Activated gamma-delta T cell treated with anti-CD3 and anti-CD28 coated beads, Interleukin-2, amount 50 U/mL, for 16 hours (primary cell): Measurements from ENCODE around the gene SPTBN1.

Experiments
- DNase-seq: peaks from one replicate; pipeline ENCODE4 v3.0.0-alpha.2; 2020; ENCODE audit warnings: low read depth

Gene SPTBN1

GRCh38 chr2:54610700-54611099 is 154.6 kb downstream of the SPTBN1 start:
- DNase-seq: no peak

- no peak for DNase-seq
These were observed 155.9 kb downstream of the SPTBN1 start for GRCh38 chr2:54611830-54612545.

GRCh38 chr2:54613386-54613785 is 157.3 kb downstream of the SPTBN1 start:
- no peak for DNase-seq

- no peak for DNase-seq
These were observed 157.7 kb downstream of the SPTBN1 start for GRCh38 chr2:54613794-54614257.

DNA sequence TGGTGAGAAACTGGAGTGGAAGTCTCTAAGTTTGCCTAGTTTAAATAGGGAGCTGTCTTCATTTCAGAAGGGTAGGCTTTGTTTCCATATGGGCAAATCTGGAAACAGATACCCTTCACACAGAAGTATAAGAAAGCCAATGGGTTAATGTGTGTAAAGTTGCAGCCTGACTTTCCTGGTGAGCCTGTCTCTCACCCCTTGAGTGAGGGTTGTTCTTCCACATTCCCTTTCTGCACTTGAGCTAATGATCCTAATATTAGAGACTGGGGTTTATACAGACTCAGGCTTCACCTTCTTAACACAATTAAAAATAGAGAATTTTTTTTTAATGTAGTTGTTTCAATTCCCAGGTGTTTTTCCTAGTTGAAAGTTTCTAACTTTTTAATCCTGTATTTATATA is 158.7 kb downstream of the SPTBN1 start:
- DNase-seq: no peak

DNA sequence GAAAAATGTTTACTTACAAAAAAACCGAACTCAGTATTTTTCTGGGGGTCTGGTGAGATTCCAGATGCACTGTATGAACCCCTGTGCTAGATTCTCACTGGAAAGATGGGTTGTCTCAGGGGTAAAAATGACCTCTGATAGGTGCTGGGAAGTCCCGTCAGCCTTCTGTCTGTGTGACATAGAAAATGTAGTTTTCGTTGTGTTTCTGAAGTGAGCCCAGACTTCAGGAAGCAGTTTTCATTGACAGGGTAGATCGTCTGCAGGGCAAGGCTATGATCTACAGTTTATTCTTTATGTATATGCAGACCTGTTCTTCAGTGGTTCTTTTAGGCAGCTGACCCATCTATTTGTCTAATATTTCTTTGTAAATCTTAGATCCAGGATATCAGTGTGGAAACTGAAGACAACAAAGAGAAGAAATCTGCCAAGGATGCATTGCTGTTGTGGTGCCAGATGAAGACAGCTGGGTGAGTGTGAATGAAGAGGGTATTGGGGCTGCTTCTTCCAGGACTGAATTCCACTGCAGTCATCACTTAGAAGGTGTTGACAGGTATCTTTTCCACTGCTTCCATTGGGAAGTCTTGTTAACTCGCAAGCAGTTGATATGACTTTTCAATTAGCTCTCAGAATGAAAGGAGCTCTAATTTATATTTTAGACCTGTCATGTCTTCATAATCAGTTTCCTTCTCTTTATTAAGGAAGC is 159.9 kb downstream of the SPTBN1 start:
- DNase-seq: no peak

- no peak for DNase-seq
These were observed 161.3 kb downstream of the SPTBN1 start for GRCh38 chr2:54617409-54617808.

DNA sequence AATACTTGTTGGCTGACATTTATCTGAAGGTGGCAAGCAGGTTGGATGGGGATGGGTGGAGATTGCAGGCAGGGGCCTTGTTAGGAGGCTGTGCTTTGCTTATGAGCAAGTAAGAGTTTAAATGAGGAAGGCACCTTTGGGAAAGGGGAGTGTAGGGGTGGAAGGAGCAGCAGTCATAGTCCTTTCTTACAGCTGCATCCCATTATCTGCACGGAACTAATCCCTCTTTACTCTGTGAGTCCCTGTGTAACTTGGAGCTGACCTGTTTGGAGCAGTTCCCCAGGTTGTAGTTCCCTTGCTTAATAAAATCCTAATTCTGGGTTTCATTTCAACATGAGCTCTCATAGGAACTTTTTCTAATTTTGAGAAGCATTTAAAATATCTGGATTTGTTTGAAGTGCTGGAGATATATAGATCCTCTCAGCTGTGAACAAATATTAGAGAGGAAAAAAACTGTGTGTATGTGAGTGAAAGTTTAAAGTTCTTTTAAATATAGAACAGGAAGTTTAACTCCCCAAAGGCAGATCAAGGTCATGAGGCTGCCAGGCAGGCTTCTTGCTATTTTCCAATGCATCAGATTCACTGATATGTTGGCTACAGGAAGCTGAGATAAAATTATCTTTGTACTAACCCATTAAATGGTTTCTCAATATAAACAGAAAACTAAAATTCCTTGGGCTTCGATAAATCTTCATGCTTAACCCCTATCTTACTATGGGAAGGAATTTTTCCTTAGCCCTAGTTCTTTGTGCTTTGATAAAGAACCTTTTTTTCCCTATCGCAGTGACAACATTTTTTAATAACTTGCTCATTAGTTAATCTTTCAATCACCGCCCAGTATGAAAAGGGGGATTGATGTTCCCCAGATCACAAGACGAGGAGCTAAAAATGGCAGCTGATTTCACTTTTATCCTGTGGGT is 162.8 kb downstream of the SPTBN1 start:
- DNase-seq: no peak

DNA sequence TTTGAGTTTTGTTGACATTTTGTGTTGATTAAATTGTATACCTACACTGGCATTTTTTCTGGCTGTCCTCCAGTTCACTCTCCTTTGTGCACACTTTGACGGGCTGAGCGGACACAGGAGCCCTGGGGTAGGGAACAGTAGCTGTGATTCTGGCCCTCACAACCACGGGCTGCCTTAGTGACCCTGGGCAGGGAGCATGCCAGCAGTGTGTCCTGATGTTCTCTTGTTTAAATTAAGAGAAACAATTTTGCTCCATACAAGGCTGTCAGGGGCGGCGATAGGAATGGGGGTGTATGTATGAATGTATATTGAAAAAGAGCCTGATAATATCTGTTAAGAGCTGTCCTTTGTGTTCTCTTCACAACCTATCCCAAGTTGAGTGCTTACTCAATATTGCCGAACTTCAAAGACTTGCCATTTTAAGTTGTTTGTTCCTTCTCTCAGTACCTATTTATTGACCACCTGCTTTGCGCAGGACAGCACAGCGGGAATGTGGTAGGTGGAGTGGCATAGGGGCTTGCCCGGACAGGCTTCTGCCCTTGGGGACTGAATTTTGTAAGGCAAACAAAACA is 163.6 kb downstream of the SPTBN1 start:
- DNase-seq: no peak

DNA sequence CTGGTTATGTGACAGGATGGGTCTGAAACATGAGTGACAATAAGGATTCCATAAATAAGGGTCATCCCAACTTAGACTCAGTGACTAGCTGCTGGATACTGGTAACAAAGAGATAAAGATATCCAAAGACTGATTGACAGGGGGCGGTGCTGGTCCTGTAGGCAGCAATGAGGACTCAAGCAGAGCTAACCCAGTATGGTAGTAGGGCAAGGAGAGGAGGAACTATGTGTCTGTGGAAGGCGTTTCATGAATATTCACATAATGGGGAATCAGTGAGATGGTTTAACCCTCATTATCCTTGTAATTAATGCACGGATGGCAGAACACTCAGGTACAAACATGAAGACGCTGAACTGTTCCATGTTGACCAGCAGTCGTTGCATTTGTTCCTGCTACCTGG is 164.8 kb downstream of the SPTBN1 start:
- no peak for DNase-seq

GRCh38 chr2:54624591-54625071 is 168.5 kb downstream of the SPTBN1 start:
- no peak for DNase-seq

DNA sequence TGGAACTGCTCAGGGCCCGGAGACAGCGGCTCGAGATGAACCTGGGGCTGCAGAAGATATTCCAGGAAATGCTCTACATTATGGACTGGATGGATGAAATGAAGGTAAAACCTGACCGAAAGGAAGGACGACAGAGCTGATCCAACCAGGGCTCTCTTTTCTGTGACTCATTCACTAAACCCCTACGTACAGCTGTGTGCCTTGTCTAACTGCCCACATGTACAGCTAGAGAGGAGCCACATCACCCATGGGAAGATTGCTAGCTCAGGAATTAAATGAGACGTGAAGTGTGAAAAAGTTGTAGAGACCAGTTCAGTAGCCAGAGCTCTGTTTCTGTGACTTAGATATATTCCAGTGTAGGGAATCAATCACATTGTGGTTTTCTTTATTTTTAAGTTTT is 170.0 kb downstream of the SPTBN1 start:
- DNase-seq: no peak

DNA sequence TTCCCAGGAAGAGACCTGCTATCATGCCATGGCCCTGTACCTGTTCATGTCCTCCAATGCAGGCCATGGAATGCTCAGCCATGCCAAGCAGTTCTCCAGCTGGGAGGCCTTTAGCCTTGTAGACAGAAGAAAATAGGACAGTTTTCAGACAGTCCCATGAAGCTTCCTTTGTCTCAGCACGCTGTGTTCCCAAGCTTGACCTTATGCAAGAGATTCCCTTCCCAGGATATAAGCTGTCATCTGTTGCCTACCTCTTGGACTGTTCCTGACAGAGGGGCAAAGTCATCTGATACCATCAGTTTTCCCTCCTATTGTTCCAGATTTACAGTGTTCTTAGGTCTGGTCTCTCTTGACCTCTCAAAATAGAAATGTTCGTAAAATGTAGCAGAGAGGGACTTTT is 170.8 kb downstream of the SPTBN1 start:
- no peak for DNase-seq

GRCh38 chr2:54627973-54628372 is 171.8 kb downstream of the SPTBN1 start:
- DNase-seq: no peak

DNA sequence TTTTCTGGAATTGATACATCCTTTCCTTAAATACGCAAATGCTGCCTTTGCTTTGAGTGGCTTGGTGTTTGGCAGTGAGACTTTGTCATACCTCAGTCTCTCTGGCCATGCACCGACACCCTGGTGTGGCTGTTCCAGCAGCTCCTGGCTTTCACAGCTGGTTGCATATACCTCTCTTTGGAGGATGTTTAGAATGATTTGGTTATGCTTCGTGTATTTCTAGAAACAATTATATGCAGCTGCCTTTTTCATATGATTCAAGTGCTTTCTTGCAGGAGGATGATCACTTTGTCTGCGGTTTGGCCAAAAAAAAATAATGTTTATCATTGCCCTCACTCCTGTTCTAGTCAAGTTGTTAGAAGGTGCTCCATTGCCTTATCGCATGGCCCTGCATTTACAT is 172.3 kb downstream of the SPTBN1 start:
- no peak for DNase-seq

DNA sequence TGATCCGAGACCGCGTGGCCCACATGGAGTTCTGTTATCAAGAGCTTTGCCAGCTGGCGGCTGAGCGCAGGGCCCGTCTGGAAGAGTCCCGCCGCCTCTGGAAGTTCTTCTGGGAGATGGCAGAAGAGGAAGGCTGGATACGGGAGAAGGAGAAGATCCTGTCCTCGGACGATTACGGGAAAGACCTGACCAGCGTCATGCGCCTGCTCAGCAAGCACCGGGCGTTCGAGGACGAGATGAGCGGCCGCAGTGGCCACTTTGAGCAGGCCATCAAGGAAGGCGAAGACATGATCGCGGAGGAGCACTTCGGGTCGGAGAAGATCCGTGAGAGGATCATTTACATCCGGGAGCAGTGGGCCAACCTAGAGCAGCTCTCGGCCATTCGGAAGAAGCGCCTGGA is 172.8 kb downstream of the SPTBN1 start:
- no peak for DNase-seq

- DNase-seq: no peak
These were observed 173.3 kb downstream of the SPTBN1 start for GRCh38 chr2:54629390-54629789.

DNA sequence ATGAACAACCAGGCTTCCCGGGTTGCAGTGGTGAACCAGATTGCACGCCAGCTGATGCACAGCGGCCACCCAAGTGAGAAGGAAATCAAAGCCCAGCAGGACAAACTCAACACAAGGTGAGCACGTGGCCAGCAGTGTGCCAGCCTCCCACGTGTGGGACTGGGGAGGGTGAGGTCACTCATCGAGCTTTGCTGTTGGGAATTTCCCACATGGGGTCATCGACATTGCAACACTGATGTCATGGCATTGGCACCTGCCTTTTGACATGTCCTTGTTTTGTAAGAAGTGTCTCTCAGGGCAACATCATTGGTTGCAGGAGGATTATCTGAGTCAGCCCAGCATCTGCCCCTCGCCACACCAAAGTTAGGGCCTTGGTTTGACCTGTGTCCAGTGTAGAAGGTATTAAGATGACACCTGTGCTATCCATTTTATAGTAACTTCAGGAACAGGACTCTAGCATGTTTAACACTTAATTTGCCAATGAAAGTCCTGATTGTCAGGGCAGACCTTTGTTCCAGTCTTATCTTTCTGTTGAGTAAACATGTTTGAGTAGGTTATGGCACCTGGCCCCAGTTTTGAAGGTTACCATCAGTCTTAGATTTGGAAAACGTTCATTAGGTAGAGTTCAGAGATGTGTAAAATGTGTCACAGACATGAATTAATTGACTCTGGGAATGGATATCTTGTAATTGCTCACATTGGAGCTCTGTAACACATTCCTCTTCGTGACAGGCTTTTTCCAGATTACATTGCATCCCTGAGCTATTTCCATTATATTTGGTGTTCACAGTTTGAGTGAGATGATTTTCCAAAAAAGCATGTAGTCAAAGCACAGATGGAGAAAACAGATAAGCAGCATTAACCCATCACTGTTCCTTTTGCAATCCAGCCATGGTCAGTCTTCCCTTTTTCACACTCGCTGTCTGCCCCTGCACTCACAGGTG is 174.1 kb downstream of the SPTBN1 start:
- no peak for DNase-seq

GRCh38 chr2:54630858-54631497 is 174.9 kb downstream of the SPTBN1 start:
- no peak for DNase-seq

GRCh38 chr2:54631755-54632154 is 175.6 kb downstream of the SPTBN1 start:
- no peak for DNase-seq
